Endodermal cell (in vitro differentiated cells): ENCODE measurements around the gene MEIKIN. TPM values are rescaled to one million over a fixed set of nuclear protein-coding genes. Genes with fewer than 3 reads are reported as not detected.

Experiments used
- DNase-seq: peaks from one replicate; pipeline ENCODE4 v3.0.0-alpha.2; 2017
- H3K27ac ChIP-seq: 2 replicates; pipeline ENCODE4 v1.5.1; 2013; ENCODE audit warnings: mild to moderate bottlenecking, low read depth, low read length, moderate library complexity
- H3K27me3 ChIP-seq: 2 replicates; pipeline ENCODE4 v1.6.1; 2013; ENCODE audit warnings: mild to moderate bottlenecking, low read length, moderate library complexity; ENCODE audit not compliant: insufficient read depth, control insufficient read depth, poor library complexity, severe bottlenecking
- H3K36me3 ChIP-seq: 2 replicates; pipeline ENCODE4 v1.7.0; 2013; ENCODE audit warnings: mild to moderate bottlenecking, low read length, moderate library complexity; ENCODE audit not compliant: control insufficient read depth, insufficient read depth
- H3K4me1 ChIP-seq: one replicate; pipeline ENCODE4 v1.7.0; 2013; ENCODE audit warnings: low read length; ENCODE audit not compliant: control insufficient read depth, insufficient read depth
- H3K4me3 ChIP-seq: 2 replicates; pipeline ENCODE4 v1.5.1; 2013; ENCODE audit warnings: mild to moderate bottlenecking, low read length, moderate library complexity
- H3K9ac ChIP-seq: 2 replicates; pipeline ENCODE4 v1.6.1; 2013; ENCODE audit warnings: mild to moderate bottlenecking, low read length, moderate library complexity; ENCODE audit not compliant: poor library complexity, severe bottlenecking; ENCODE audit errors: extremely low read depth
- H3K9me3 ChIP-seq: 2 replicates; pipeline ENCODE4 v1.6.1; 2013; ENCODE audit warnings: mild to moderate bottlenecking, low read length, moderate library complexity; ENCODE audit not compliant: control insufficient read depth
- H3K27ac Mint-ChIP-seq: 2 replicates; pipeline ENCODE4 v1.8.0; 2020; ENCODE audit warnings: mixed read lengths
- H3K27me3 Mint-ChIP-seq: 2 replicates; pipeline ENCODE4 v1.8.0; 2021; ENCODE audit warnings: mild to moderate bottlenecking, mixed read lengths; ENCODE audit not compliant: insufficient read depth
- H3K36me3 Mint-ChIP-seq: 2 replicates; pipeline ENCODE4 v1.8.0; 2020; ENCODE audit warnings: low read depth, mixed read lengths
- H3K4me1 Mint-ChIP-seq: 2 replicates; pipeline ENCODE4 v1.8.0; 2020; ENCODE audit warnings: mixed read lengths
- H3K4me3 Mint-ChIP-seq: 2 replicates; pipeline ENCODE4 v1.8.0; 2020; ENCODE audit warnings: mild to moderate bottlenecking, moderate library complexity, mixed read lengths
- H3K9me3 Mint-ChIP-seq: 2 replicates; pipeline ENCODE4 v1.8.0; 2020; ENCODE audit warnings: mild to moderate bottlenecking, mixed read lengths
- CTCF ChIP-seq: fragments of 200-600 bp; sonication (generic); conservative IDR thresholded peaks from 2 replicates; pipeline ENCODE4 v1.5.0; 2021; ENCODE audit warnings: antibody characterized with exemption, mild to moderate bottlenecking
- WGBS, 2 experiments: methylation state at CpG; one replicate each; pipeline versions ENCODE4 v1.1.5 to v1.1.7; 2013; ENCODE audit warnings: missing lambda C conversion rate in 2 of 2, mixed read lengths in 1 of 2; ENCODE audit not compliant: insufficient coverage in 1 of 2, insufficient read length in 1 of 2; 5-methylcytosine and 5-hydroxymethylcytosine counted together
- total RNA-seq, 2 donors: library from RNA; stranded (reverse); fragmentation: NEBNext Ultra II Directional in 1 of 2; extraction: Animal tissue kit (Norgen Biotek cat#: 25700) in 1 of 2; gene quantifications; 2 replicates in 1 of 2; 3 replicates in 1 of 2; pipeline ENCODE4 v1.2.1, GENCODE V29; 2021

Gene MEIKIN
- total RNA-seq, 2 donors from 2014 or later: not detected

- Histone ChIP-seq H3K9ac (no peak overlapping the region), H3K36me3 (no peaks in the 10 kb centered on the region), H3K4me3 (no peak overlapping the region), H3K27ac (no peak overlapping the region), H3K9me3 (no peaks in the 10 kb centered on the region), H3K4me1 (no peaks in the 10 kb centered on the region), H3K27me3 (no peaks in the 10 kb centered on the region)
- Mint-ChIP-seq H3K4me1 (no peaks in the 10 kb centered on the region), H3K36me3 (no peaks in the 10 kb centered on the region), H3K27me3 (peaks cover 2% of the 10 kb centered on the region), H3K27ac (no peak overlapping the region), H3K4me3 (no peak overlapping the region), H3K9me3 (peaks cover 45% of the 10 kb centered on the region)
- DNase-seq: no peak
- no peak for TF ChIP-seq CTCF
These were observed 45.8 kb downstream of the MEIKIN start for GRCh38 chr5:131899686-131900085.

GRCh38 chr5:131883984-131884383 is 61.5 kb downstream of the MEIKIN start:
- Mint-ChIP-seq H3K36me3 (no peaks in the 10 kb centered on the region), H3K27ac (no peak overlapping the region), H3K4me1 (peaks cover 3% of the 10 kb centered on the region), H3K4me3 (no peak overlapping the region), H3K9me3 (no peaks in the 10 kb centered on the region), H3K27me3 (peaks cover 3% of the 10 kb centered on the region)
- 92 to 95% methylated on average over 2 to 5 of the region's 5 CpGs for WGBS, 2 experiments
- H3K9ac ChIP-seq: no peak overlapping the region
- H3K36me3 ChIP-seq: no peaks in the 10 kb centered on the region
- H3K27ac ChIP-seq: no peak overlapping the region
- H3K27me3 ChIP-seq: peaks cover 17% of the 10 kb centered on the region
- no peaks in the 10 kb centered on the region for H3K4me1 ChIP-seq
- H3K9me3 ChIP-seq: no peaks in the 10 kb centered on the region
- DNase-seq: no peak
- no peak for TF ChIP-seq CTCF
- H3K4me3 ChIP-seq: no peak overlapping the region

- no peaks in the 10 kb centered on the region for H3K9me3 ChIP-seq
These were observed 65.8 kb downstream of the MEIKIN start for GRCh38 chr5:131879705-131880104.

More at GRCh38 chr5:131879705-131880104, 65.8 kb downstream of the MEIKIN start:
- no peak for TF ChIP-seq CTCF
- H3K27me3 ChIP-seq: peaks cover 10% of the 10 kb centered on the region
- peaks cover 7% of the 10 kb centered on the region for H3K9me3 Mint-ChIP-seq
- DNase-seq: no peak
- no peak overlapping the region for H3K4me3 ChIP-seq
- H3K36me3 ChIP-seq: no peaks in the 10 kb centered on the region
- 91% methylated on average over 5 of the region's 5 CpGs; no CpG with 5 or more reads in 1 of the 2 experiments for WGBS, 2 experiments
- H3K4me3 Mint-ChIP-seq: no peak overlapping the region
- no peaks in the 10 kb centered on the region for H3K36me3 Mint-ChIP-seq
- no peaks in the 10 kb centered on the region for H3K4me1 Mint-ChIP-seq
- peaks cover 3% of the 10 kb centered on the region for H3K27me3 Mint-ChIP-seq
- H3K4me1 ChIP-seq: no peaks in the 10 kb centered on the region
- no peak overlapping the region for H3K9ac ChIP-seq
- no peak overlapping the region for H3K27ac ChIP-seq
- H3K27ac Mint-ChIP-seq: no peak overlapping the region
